ENCODE data around the gene PNLIPRP1.

PNLIPRP1 gene

DNA sequence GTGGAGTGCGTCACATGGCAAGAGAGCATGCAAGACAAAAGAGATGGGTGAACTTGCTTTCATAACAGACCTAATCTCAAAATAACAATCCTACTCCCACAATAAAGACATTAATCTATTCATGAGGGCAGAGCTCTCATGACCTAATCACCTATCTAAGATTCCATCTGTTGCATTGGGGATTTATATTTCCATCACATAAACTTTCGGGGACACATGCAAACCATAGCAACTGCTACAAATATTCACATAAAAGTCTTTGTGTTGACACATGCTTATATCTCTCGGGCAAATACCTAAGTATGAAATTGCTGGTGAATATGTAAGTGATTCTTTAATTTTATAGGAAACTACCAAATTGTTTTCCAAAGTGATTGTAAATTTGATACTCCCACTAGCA is 16.0 kb upstream of the PNLIPRP1 start:
- CTCF ChIA-PET, result no interaction called here
- H3K4me3 ChIP-seq (ENCODE audit: low read depth, low read length), result no peak overlapping the region
- DNase-seq (ENCODE audit: low read depth, low spot score), result no peak
- POLR2A ChIA-PET, result no interaction called here
- TF ChIP-seq, protein P1, sequence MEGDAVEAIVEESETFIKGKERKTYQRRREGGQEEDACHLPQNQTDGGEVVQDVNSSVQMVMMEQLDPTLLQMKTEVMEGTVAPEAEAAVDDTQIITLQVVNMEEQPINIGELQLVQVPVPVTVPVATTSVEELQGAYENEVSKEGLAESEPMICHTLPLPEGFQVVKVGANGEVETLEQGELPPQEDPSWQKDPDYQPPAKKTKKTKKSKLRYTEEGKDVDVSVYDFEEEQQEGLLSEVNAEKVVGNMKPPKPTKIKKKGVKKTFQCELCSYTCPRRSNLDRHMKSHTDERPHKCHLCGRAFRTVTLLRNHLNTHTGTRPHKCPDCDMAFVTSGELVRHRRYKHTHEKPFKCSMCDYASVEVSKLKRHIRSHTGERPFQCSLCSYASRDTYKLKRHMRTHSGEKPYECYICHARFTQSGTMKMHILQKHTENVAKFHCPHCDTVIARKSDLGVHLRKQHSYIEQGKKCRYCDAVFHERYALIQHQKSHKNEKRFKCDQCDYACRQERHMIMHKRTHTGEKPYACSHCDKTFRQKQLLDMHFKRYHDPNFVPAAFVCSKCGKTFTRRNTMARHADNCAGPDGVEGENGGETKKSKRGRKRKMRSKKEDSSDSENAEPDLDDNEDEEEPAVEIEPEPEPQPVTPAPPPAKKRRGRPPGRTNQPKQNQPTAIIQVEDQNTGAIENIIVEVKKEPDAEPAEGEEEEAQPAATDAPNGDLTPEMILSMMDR (IDR thresholded peaks at IDR 0.05; ENCODE audit: insufficient read depth, low read length, missing control alignments), result no peak

DNA sequence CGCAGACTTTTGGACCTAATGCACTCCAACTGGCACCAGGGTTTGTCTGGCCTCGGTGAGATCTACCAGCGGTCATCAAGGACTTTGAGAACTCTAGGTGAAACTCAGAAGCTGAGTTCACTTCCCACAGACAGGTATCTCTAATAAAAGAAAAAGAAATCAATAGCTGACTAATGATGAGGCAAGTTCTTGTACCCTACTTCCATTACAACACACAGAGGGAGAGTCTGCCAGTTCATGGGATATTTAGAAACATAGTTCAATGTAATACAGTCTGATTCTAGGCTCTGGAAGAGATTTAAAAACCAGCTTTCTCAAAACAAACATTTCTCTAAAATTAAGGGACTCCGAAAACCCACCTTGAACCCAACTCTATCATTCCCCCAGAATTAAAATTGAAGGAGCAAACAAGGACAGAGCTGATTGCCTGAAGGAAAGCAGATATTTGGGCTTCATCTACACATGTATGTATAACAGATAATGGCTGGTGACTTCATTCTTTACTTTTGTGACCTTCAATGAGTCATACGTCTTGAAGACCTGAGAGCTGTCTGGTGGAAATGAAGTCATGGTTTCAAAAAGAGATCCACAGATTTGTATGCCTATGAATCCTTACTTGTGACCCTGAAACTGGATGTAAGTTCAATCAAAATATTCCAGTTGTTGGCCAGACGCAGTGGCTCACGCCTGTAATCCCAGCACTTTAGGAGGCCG is 2.7 kb upstream of the PNLIPRP1 start:
- POLR2A ChIA-PET, result no interaction called here
- CTCF ChIA-PET, result no interaction called here
- no peak overlapping the region for H3K4me3 ChIP-seq (ENCODE audit: low read depth, low read length)
- TF ChIP-seq, protein P1 (IDR thresholded peaks at IDR 0.05; ENCODE audit: insufficient read depth, low read length, missing control alignments), result no peak
- DNase-seq (ENCODE audit: low read depth, low spot score), result no peak

- no peak overlapping the region for H3K4me3 ChIP-seq (ENCODE audit: low read depth, low read length)
- POLR2A ChIA-PET, result no interaction called here
- no peak for DNase-seq (ENCODE audit: low read depth, low spot score)
- CTCF ChIA-PET, result no interaction called here
- TF ChIP-seq, protein P1 (IDR thresholded peaks at IDR 0.05; ENCODE audit: insufficient read depth, low read length, missing control alignments), result no peak
These were observed 1.8 kb upstream of the PNLIPRP1 start for GRCh38 chr10:116588995-116589394.

DNA sequence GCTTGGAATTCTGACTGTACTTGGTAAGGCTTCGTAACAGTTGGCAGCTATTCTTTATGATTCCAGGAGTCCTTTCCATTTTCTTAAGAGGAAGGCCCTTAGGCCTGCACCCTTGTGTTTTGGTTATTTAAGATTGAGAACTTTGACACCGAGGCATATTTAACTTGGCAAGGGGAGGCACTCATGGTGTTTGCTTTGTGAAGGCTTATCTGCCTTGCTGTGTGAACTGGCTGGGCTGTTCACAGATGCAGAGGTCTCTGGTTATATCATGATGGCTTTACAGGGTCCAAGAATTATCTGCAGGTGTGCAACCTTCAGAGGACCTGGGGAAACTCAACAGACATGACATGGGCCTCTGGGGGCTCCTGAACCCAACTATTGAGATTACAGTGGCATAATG is 833 bp upstream of the PNLIPRP1 start:
- H3K4me3 ChIP-seq (ENCODE audit: low read depth, low read length), result no peak overlapping the region
- ChIA-PET CTCF (no interaction called here), POLR2A (no interaction called here)
- TF ChIP-seq, protein P1 (IDR thresholded peaks at IDR 0.05; ENCODE audit: insufficient read depth, low read length, missing control alignments), result no peak
- DNase-seq (ENCODE audit: low read depth, low spot score), result no peak

DNA sequence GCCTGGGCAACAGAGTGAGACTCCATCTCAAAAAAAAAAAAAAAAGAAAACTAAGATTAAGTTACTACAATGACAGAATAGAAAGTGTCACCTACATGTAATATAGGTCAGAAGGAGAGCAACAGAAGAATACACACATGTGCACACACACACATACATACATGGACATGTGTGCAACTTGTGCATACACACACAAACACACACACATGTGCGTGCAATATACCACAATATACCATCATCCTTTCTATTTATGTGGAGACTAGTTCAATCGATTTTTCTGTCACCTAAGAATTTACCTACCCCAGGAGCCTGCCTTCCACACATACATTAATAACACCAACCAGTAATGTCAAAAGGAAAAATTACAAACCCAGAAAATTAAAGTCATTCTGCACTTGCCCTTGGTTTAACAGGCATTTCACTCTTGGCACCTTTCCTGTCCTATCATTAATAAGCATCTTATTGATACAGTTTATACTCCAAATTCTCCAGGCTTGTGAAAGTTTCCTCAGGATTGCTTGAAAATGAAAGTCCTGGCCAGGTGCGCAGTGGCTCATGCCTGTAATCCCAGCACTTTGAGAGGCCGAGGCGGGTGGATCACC is 2.5 kb downstream of the PNLIPRP1 start:
- DNase-seq (ENCODE audit: low read depth, low spot score), result no peak
- TF ChIP-seq, protein P1 (IDR thresholded peaks at IDR 0.05; ENCODE audit: insufficient read depth, low read length, missing control alignments), result no peak
- ChIA-PET POLR2A (no interaction called here), CTCF (no interaction called here)
- H3K4me3 ChIP-seq (ENCODE audit: low read depth, low read length), result no peak overlapping the region

- H3K4me3 ChIP-seq (ENCODE audit: low read depth, low read length), result no peak overlapping the region
- POLR2A ChIA-PET, result no interaction called here
- DNase-seq (ENCODE audit: low read depth, low spot score), result no peak
- TF ChIP-seq, protein P1 (IDR thresholded peaks at IDR 0.05; ENCODE audit: insufficient read depth, low read length, missing control alignments), result no peak
- CTCF ChIA-PET, result no interaction called here
These were observed 3.8 kb downstream of the PNLIPRP1 start for GRCh38 chr10:116594525-116595035.

Data from AG04449 (cell line).